ENCODE data around the gene BATF3.
"Not testable (repeated sequence)": the region's sequence is repeated elsewhere in the genome, so short reads cannot be mapped to it uniquely, and the experiment has no call there.

BATF3 gene, protein sequence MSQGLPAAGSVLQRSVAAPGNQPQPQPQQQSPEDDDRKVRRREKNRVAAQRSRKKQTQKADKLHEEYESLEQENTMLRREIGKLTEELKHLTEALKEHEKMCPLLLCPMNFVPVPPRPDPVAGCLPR

DNA sequence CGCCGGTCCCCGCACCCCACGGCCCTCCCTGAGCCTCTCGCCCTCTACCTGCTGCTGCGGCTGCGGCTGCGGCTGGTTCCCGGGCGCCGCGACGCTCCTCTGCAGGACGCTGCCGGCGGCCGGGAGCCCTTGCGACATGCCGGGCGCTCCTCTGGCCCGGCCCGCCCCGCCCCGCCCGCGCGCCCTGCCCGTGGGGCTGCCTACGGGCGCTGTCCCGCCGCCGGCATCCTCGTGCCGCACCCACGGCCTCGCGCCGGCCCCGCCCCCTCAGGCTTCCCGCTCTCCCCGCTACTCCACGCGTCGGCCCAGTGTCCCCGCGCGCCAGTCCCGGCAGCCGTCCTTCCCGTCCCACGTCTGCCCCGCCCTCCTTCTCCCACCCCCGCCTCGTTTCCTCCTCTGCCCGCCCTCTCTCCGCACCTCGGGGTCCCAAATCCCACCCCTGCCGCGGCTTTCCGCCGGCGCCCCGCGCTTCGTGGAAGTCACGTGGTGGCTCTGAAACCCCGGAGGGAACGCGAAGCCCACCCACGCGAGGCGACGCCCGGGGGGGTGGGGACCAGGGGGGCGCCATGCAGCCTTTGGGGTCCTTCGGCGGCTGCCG lies at the start of gene BATF3:
Gene BATF3, minus strand, starts transcription at position 216 of the 598 bp plus-strand sequence. Its CDS starts 78 bp downstream, at position 138.
- Mint-ChIP-seq H3K4me3 (peak within 1 kb of the TSS; percentile 89), H3K27ac (peak within 1 kb of the TSS; percentile 84), H3K4me1 (peaks cover 67% of the 10 kb centered on the region), H3K27me3 (peaks cover 12% of the 10 kb centered on the region), H3K9me3 (no peaks in the 10 kb centered on the region), H3K36me3 (ENCODE audit: low read depth) (peaks cover 18% of the 10 kb centered on the region)
- DNase-seq (no peak), ATAC-seq (peak; percentile 20)

DNA sequence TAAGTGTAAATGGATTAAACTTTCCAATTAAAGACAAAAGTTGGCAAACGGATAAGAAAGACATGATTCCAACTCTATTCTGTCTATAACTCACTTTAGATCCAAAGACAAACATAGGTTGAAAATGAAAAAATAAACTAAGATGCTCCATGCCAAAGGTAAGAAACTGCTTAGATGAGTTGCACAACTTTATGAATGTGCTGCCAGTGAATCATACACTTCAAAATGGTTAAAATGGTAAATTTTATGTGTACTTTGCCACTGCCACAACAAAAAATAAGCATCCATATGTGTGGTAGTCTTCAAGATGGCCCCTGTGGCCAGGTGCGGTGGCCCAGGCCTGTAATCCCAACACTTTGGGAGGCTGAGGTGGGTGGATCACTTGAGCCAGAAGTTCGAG lies 46.9 kb upstream of the BATF3 start:
- Mint-ChIP-seq H3K27me3 (no peaks in the 10 kb centered on the region), H3K36me3 (ENCODE audit: low read depth) (peaks cover 15% of the 10 kb centered on the region), H3K4me1 (peaks cover 40% of the 10 kb centered on the region), H3K9me3 (peaks cover 4% of the 10 kb centered on the region), H3K4me3 (no peak overlapping the region), H3K27ac (no peak overlapping the region)
- ATAC-seq: no peak
- no peak for DNase-seq

DNA sequence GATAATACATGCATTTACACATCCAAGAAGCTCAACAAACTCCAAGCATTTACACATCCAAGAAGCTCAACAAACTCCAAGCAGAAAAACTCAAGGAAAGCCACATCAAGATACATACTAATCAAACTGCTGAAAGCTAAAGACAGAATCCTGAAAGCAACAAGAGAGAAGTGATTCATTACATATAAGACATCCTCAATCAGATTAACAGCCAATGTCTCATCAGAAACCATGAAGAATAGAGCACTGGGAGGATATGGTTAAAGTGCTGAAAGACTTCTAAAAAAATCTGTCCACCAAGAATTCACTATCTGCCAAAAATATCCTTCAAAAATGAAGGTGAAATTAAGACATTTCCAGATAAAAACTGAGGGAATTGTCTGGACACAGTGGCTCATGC lies 45.7 kb upstream of the BATF3 start:
- DNase-seq: no peak

DNA sequence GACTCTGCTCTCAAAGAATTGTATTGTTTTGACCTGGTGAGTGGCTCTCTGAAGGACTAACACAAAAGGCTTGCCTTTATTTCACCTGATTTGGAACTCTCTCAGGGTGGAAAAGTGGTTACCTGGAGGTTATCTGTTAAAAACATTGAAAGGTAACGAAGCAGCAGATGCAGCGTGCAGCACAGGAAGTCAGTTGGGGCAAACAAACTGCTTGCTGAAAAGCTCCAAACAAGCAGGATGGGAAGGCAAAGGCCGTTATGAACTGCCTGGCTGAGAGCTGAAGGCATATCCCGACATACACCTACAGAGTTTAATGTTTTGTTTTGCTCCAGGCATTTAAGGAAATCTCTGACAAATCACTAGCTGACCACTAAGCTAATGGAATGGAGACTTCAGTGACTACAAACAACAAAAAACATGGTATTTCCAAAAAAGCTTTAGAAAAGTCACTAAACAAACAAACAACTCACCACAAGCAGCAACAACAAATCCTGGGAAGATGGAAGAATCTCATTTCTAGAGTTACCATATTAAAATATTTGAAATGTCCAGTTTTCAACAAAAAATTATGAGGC lies 44.3 kb upstream of the BATF3 start:
- Mint-ChIP-seq H3K27me3 (no peaks in the 10 kb centered on the region), H3K4me3 (no peak overlapping the region), H3K27ac (no peak overlapping the region), H3K9me3 (peaks cover 9% of the 10 kb centered on the region), H3K4me1 (peaks cover 40% of the 10 kb centered on the region), H3K36me3 (ENCODE audit: low read depth) (peaks cover 20% of the 10 kb centered on the region)
- no peak for DNase-seq
- no peak for ATAC-seq

More for the DNA sequence above, 45.7 kb upstream of the BATF3 start:
- Mint-ChIP-seq H3K27me3 (no peaks in the 10 kb centered on the region), H3K27ac (no peak overlapping the region), H3K9me3 (peaks cover 9% of the 10 kb centered on the region), H3K36me3 (ENCODE audit: low read depth) (peaks cover 20% of the 10 kb centered on the region), H3K4me1 (peaks cover 39% of the 10 kb centered on the region), H3K4me3 (no peak overlapping the region)
- no peak for ATAC-seq

DNA sequence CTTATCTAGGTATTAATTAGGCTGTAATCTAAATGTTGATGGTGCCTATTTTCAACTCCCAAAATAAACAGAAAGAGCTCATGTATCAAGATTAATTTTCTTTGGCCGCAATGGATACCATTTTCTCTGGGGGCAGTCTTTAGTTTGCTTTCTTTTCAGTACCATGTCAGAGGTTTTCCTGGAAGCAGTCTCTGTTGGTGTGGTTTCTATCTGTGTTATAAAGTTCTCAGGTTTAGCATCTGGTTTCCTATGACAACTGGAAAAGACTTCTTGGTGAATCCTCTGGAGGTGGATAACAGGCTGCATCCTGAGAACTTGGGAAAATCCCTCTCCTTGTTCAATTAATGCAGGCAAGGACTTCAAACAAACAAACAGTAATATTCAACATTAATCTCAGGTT lies 38.7 kb upstream of the BATF3 start:
- ATAC-seq: peak; percentile 63
- Mint-ChIP-seq H3K4me1 (peaks cover 39% of the 10 kb centered on the region), H3K27me3 (no peaks in the 10 kb centered on the region), H3K4me3 (no peak overlapping the region), H3K27ac (peak overlapping the region; percentile 84), H3K9me3 (peaks cover 9% of the 10 kb centered on the region), H3K36me3 (ENCODE audit: low read depth) (peaks cover 32% of the 10 kb centered on the region)
- DNase-seq: no peak

DNA sequence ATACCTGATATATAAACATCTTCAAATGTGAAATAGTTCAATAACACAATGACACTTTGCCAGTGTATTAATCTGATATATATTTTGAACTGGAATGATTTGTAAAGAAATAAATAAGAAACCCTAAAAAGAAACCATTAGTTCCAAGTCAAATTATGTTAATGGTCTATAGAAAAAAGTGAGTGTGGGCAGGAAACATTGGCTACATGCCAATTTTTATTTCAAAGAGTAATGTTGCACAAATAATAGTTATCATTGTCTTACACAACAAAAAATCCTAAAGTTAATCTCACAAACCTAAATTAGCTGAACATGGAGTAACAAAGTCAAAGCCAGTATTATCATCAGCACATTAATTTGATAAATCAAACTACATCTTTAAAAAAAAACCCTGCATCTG lies 37.9 kb upstream of the BATF3 start:
- Mint-ChIP-seq H3K4me1 (peaks cover 38% of the 10 kb centered on the region), H3K27ac (no peak overlapping the region), H3K4me3 (no peak overlapping the region), H3K9me3 (peaks cover 9% of the 10 kb centered on the region), H3K36me3 (ENCODE audit: low read depth) (peaks cover 32% of the 10 kb centered on the region), H3K27me3 (no peaks in the 10 kb centered on the region)
- DNase-seq (no peak), ATAC-seq (no peak)

DNA sequence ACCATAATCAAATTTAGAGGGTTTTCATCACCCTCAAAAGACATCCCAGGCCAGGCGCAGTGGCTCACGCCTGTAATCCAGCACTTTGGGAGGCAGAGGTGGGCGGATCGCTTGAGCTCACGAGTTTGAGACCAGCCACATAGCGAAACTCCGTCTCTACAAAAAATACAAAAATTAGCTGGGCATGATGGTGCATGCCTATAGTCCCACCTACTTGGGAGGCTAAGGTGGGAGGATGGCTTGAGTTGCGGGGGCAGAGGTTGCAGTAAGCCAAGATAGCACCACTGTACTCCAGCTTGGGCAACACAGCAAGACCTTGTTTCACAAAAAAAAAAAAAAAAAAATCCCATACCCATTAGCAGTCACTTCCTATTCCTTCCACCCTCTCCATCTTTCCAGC lies 33.5 kb upstream of the BATF3 start:
- H3K4me3 Mint-ChIP-seq: no peak overlapping the region
- H3K4me1 Mint-ChIP-seq: peaks cover 26% of the 10 kb centered on the region
- H3K9me3 Mint-ChIP-seq: no peaks in the 10 kb centered on the region
- no peak overlapping the region for H3K27ac Mint-ChIP-seq
- no peaks in the 10 kb centered on the region for H3K27me3 Mint-ChIP-seq
- peaks cover 13% of the 10 kb centered on the region for H3K36me3 Mint-ChIP-seq (ENCODE audit: low read depth)
- ATAC-seq (no peak), DNase-seq (no peak)

DNA sequence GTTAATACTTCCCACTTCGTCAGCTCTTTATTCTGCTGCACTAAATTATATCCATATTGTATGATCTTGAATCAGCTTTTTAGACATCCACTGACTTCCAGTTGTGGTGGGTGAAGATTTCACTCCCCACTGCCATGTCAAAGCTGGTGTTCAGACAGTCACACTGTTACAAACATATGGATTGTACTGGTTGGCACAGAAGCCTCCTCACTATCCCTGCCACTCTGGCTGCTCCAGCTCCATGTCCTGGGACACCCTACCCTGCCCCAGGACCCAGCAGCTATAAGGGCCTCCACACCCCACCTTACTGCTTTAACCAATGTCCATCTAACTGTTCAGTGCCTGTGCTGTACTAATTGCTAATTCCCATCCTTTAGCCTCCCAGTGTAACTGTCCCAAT lies 32.0 kb upstream of the BATF3 start:
- Mint-ChIP-seq H3K4me3 (no peak overlapping the region), H3K4me1 (peaks cover 28% of the 10 kb centered on the region), H3K27me3 (no peaks in the 10 kb centered on the region), H3K9me3 (no peaks in the 10 kb centered on the region), H3K36me3 (ENCODE audit: low read depth) (peaks cover 10% of the 10 kb centered on the region), H3K27ac (peak overlapping the region; percentile 47)
- DNase-seq (no peak), ATAC-seq (no peak)

DNA sequence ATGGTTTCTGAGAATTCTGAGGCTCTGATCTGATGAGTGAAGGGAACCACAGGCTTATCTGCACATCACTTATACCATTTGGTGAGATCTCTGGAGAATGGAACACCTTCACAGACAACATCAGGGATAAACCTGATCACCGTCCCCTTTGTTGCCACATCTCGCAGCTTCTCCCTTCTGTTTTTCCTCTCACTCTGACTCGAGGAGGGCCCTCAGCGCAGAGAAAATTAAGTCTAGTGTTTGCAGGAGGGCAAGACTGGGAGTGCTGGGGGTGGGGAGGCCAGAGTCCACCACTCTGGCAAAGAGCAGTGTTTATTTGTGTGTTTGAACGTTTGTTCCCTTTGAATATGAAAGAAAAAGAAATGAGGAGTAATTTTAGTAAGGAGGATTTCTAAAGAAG lies 29.0 kb upstream of the BATF3 start:
- ATAC-seq: no peak
- no peak for DNase-seq
- H3K27ac Mint-ChIP-seq: peak overlapping the region; percentile 12
- peaks cover 34% of the 10 kb centered on the region for H3K4me1 Mint-ChIP-seq
- H3K36me3 Mint-ChIP-seq (ENCODE audit: low read depth): peaks cover 10% of the 10 kb centered on the region
- no peaks in the 10 kb centered on the region for H3K27me3 Mint-ChIP-seq
- no peaks in the 10 kb centered on the region for H3K9me3 Mint-ChIP-seq
- no peak overlapping the region for H3K4me3 Mint-ChIP-seq

DNA sequence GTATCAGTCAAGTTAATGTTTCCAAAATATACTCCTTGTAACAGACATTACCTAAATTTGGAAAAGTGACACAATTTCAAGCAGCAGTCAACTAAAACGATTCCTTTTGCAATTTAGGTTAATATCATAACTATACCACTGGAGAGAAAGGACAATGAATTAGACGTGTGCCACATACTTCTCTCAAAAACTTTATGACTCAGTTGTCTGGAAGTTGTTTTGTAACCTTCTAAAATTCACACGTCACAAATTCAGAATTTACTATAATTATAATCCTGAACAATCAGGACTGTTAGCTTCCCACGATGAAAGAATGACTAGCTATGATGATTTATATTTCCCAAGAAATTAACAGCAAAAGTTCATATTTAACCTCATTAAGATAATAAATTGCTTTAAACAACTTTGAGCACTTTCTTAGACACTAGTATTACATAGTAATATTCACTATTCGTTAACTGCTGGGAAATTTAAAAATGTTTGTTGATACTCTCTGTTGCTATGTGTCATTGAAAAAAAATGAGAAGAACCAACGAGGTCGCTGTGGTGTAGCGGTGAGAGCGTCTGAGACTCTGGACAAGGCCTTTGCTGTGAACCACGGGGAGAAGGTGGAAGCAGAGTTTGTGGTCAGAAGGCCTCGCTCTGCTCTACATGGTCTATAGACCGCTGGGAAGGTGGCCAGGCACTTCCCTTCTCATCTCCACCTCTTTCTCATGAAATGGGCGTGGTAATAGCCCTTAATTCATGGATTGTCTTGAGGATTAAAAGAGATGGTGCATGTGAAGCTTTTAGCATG lies 27.9 kb upstream of the BATF3 start:
- H3K27ac Mint-ChIP-seq: peak overlapping the region; percentile 78

DNA sequence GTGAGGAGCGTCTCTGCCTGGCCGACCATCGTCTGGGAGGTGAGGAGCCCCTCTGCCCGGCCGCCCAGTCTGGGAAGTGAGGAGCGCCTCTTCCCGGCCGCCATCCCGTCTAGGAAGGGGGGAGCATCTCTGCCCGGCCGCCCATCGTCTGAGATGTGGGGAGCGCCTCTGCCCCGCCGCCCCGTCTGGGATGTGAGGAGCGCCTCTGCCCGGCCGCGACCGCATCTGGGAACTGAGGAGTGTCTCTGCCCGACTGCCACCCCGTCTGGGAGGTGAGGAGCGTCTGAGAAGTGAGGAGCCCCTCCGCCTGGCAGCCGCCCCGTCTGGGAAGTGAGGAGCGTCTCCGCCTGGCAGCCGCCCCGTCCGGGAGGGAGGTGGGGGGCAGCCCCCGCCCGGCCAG lies 25.0 kb upstream of the BATF3 start:
- not testable (repeated sequence) for ATAC-seq, H3K27ac Mint-ChIP-seq, H3K9me3 Mint-ChIP-seq, H3K4me3 Mint-ChIP-seq, DNase-seq, H3K27me3 Mint-ChIP-seq
- H3K4me1 Mint-ChIP-seq: peaks cover 55% of the 10 kb centered on the region
- peaks cover 14% of the 10 kb centered on the region for H3K36me3 Mint-ChIP-seq (ENCODE audit: low read depth)

More for the DNA sequence above, 27.9 kb upstream of the BATF3 start:
- H3K36me3 Mint-ChIP-seq (ENCODE audit: low read depth): peaks cover 14% of the 10 kb centered on the region
- no peaks in the 10 kb centered on the region for H3K27me3 Mint-ChIP-seq
- no peak overlapping the region for H3K4me3 Mint-ChIP-seq
- no peak for DNase-seq
- peak; percentile 44 for ATAC-seq
- H3K4me1 Mint-ChIP-seq: peaks cover 42% of the 10 kb centered on the region
- no peaks in the 10 kb centered on the region for H3K9me3 Mint-ChIP-seq

DNA sequence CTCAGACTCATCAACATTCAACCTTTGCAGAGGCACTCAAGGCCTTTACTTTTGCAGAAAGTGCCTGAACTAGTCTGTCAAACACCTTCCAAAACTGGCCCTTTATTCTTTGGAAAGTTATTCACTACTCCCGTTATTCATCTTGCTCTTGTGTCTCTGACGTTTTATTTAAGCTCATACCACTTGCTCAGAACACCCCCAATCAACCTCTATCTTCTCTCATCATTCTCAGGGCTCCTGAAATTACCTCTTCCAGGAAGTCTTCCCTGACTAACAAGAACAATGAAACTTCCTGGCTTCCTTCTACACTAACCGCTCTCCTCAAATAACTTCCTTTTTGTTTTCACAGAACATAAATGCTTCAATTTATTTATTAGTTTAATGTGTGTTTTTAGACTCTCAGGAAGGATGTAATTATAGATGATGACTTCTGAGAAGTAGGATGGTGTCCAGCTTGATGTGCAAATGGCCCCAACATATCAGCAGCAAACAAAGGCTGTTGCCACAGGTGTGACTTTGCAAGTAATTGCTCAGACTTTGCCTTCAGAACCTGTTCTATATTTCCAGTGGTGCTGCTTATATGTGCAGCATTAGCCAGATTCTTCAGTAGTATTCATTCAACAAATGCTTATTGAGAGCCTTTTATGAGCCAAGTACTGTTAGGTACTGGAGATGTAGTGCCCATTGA lies 22.8 kb upstream of the BATF3 start:
- Mint-ChIP-seq H3K27me3 (peaks cover 7% of the 10 kb centered on the region), H3K9me3 (no peaks in the 10 kb centered on the region), H3K4me1 (peaks cover 39% of the 10 kb centered on the region), H3K27ac (peak overlapping the region; percentile 67), H3K4me3 (no peak overlapping the region), H3K36me3 (ENCODE audit: low read depth) (peaks cover 14% of the 10 kb centered on the region)
- ATAC-seq (peak; percentile 42), DNase-seq (no peak)

DNA sequence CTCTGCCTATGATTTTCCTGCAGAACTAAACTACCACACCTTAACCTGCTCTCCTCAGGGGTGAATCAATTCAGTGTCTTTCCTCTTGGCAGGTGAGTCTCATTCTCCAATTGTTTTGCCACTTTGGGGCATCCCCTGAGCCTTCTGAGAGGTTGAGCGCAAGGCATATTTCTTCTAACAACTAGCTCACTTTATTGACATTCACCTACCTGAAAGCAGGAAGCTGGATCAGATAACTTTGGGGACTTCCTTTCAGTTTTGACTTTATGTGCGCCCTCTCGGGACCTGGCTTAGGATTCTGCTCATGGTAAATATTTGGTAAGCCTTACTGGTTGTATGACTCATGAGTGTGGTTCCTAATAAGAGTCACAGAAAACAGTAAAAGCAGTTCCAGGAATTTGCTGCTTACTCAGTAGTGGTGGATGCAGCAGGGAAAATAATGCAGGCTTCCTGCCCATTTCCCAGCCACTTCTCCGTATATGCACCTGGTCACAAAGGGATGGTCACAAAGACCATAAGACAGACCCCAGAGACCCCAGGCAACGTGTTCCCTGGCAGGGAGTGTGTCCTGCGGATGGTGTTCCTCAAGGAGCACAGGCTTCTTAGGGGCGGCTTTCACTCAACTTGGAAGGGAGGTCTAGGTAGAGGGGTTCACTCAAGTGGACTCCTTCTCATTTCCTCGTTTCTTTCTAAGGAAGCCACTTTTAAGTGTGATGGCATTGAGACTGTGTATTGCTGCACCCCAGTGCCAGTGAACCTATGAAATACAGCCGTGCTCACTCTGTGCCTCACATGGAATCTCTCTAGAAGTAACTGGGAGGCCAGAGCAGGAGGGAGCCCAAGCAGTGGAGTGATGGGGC lies 22.0 kb upstream of the BATF3 start:
- Mint-ChIP-seq H3K27ac (peak overlapping the region; percentile 67), H3K4me3 (peak overlapping the region; percentile 16), H3K9me3 (no peaks in the 10 kb centered on the region), H3K36me3 (ENCODE audit: low read depth) (peaks cover 14% of the 10 kb centered on the region), H3K4me1 (peaks cover 34% of the 10 kb centered on the region), H3K27me3 (peaks cover 12% of the 10 kb centered on the region)
- ATAC-seq: peak; percentile 87
- DNase-seq: no peak

DNA sequence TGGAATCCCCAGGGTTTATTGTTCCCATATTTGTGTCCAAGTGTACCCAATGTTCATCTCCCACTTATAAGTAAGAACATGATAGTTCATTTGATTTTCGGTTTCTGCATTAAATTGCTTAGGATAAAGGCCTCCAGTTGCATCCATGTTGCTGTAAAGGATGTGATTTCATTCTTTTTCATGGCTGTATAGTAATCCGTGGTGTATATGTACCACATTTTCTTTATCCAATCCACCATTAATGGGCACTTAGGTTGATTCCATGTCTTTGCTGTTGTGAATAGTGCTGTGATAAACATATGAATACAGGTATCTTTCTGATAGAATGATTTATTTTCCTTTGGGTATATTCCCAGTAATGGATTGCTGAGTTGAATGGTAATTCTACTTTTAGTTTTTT lies 20.0 kb upstream of the BATF3 start:
- no peak for DNase-seq
- Mint-ChIP-seq H3K27me3 (peaks cover 14% of the 10 kb centered on the region), H3K27ac (no peak overlapping the region), H3K4me1 (peaks cover 36% of the 10 kb centered on the region), H3K9me3 (no peaks in the 10 kb centered on the region), H3K36me3 (ENCODE audit: low read depth) (peaks cover 8% of the 10 kb centered on the region), H3K4me3 (no peak overlapping the region)
- no peak for ATAC-seq

Data from activated naive CD8-positive, alpha-beta T cell treated with anti-CD3 and anti-CD28 coated beads, Interleukin-2, amount 50 U/mL, for 24 hours (primary cell).